ENCODE data around the gene MAGI3. TPM values are rescaled to one million over a fixed set of nuclear protein-coding genes. Genes with fewer than 3 reads are reported as not detected.

Gene MAGI3
- 5.8 and 9.2 TPM in 2 replicates for total RNA-seq

- DNase-seq (ENCODE audit: extremely low read depth, low read depth, low spot score) = peak; percentile 83
These were observed at the start of gene MAGI3 for GRCh38 chr1:113389953-113390834. Gene MAGI3 (plus strand): TSS chr1:113390515. CDS start chr1:113391034, 519 bp downstream.

- no peak for DNase-seq (ENCODE audit: extremely low read depth, low read depth, low spot score)
These were observed 36.7 kb upstream of the MAGI3 start for GRCh38 chr1:113353580-113353979.

GRCh38 chr1:113363935-113364334 lies 26.4 kb upstream of the MAGI3 start:
- DNase-seq (ENCODE audit: extremely low read depth, low read depth, low spot score) = no peak

GRCh38 chr1:113369040-113369439 lies 21.3 kb upstream of the MAGI3 start:
- DNase-seq (ENCODE audit: extremely low read depth, low read depth, low spot score) = no peak

GRCh38 chr1:113369699-113370098 lies 20.6 kb upstream of the MAGI3 start:
- DNase-seq (ENCODE audit: extremely low read depth, low read depth, low spot score) = no peak

- DNase-seq (ENCODE audit: extremely low read depth, low read depth, low spot score) = no peak
These were observed 19.4 kb upstream of the MAGI3 start for GRCh38 chr1:113370868-113371267.

- DNase-seq (ENCODE audit: extremely low read depth, low read depth, low spot score) = no peak
These were observed 17.8 kb upstream of the MAGI3 start for GRCh38 chr1:113372546-113372945.

- DNase-seq (ENCODE audit: extremely low read depth, low read depth, low spot score) = no peak
These were observed 16.7 kb upstream of the MAGI3 start for GRCh38 chr1:113373644-113374043.

- no peak for DNase-seq (ENCODE audit: extremely low read depth, low read depth, low spot score)
These were observed 14.4 kb upstream of the MAGI3 start for GRCh38 chr1:113375878-113376277.

- DNase-seq (ENCODE audit: extremely low read depth, low read depth, low spot score) = no peak
These were observed 10.2 kb upstream of the MAGI3 start for GRCh38 chr1:113380075-113380474.

GRCh38 chr1:113388017-113388620 lies 2.2 kb upstream of the MAGI3 start:
- no peak for DNase-seq (ENCODE audit: extremely low read depth, low read depth, low spot score)

- no peak for DNase-seq (ENCODE audit: extremely low read depth, low read depth, low spot score)
These were observed 1.5 kb upstream of the MAGI3 start for GRCh38 chr1:113388621-113389358.

GRCh38 chr1:113389359-113389952 lies 859 bp upstream of the MAGI3 start:
- no peak for DNase-seq (ENCODE audit: extremely low read depth, low read depth, low spot score)

- DNase-seq (ENCODE audit: extremely low read depth, low read depth, low spot score) = no peak
These were observed 745 bp downstream of the MAGI3 start for GRCh38 chr1:113390871-113391648.

- no peak for DNase-seq (ENCODE audit: extremely low read depth, low read depth, low spot score)
These were observed 1.4 kb downstream of the MAGI3 start for GRCh38 chr1:113391649-113392271.

GRCh38 chr1:113392541-113393128 lies 2.3 kb downstream of the MAGI3 start:
- no peak for DNase-seq (ENCODE audit: extremely low read depth, low read depth, low spot score)

- DNase-seq (ENCODE audit: extremely low read depth, low read depth, low spot score) = no peak
These were observed 3.9 kb downstream of the MAGI3 start for GRCh38 chr1:113394043-113394862.

GRCh38 chr1:113394863-113395259 lies 4.5 kb downstream of the MAGI3 start:
- DNase-seq (ENCODE audit: extremely low read depth, low read depth, low spot score) = no peak

GRCh38 chr1:113396102-113396501 lies 5.8 kb downstream of the MAGI3 start:
- no peak for DNase-seq (ENCODE audit: extremely low read depth, low read depth, low spot score)

Measured in glomerular endothelial cell (primary cell).